COLO829 (cell line): Measurements from ENCODE around the gene PLA2G2A.

Experiments used
- DNase-seq: peaks from one replicate; pipeline ENCODE4 v3.0.0; 2012; ENCODE audit warnings: low spot score

The PLA2G2A gene

DNA sequence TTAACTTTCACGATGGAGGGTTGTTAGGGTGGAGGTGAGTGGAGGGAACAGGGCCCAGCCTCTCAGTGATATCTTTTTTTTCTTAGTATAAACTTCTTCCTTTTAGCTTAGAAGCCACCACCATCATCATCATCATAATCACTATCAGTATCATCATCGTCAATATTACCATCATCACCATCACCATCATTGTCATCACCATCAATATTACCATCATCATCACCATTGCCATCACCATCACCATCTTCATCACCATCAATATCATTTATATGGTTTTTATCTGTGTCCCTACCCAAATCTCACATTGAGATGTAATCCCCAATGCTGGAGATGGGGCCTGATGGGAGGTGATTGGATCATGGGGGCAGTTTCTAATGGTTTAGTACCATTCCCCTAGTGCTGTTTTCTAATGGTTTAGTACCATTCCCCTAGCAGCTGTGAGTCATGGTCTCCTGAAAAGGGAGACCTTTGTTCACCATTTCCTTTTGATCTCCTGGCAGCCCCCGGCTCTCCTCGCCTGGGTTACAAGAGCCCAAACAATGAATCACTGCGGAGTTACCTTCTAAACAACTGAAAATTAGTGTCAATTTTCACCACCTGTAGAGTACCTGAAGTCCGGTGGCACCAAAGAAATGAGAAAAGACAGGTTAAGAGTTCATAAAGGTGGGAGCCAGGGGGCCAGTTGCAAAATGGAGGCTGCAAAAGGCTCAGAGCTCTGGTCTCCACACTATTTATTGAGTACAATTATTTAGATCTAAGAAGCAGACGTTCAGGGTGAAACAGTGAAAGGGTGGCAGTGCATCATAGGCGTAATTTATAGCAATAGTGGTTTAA lies 52.9 kb downstream of the PLA2G2A start:
- no peak for DNase-seq
